GM21786 (cell line): ENCODE data around the gene ERP27.

Experiments
- ATAC-seq: cut with Tn5 transposase; IDR thresholded peaks from one replicate; pipeline ENCODE4 v1.9.1; 2021; ENCODE audit not compliant: unreplicated experiment

The ERP27 gene

GRCh38 chr12:14959916-14960496 lies 21.7 kb upstream of the ERP27 start:
- ATAC-seq = no peak

- no peak for ATAC-seq
Observed at GRCh38 chr12:14959463-14959862, 21.1 kb upstream of the ERP27 start.

GRCh38 chr12:14959126-14959440 lies 20.7 kb upstream of the ERP27 start:
- ATAC-seq = no peak

- ATAC-seq = no peak
Observed at GRCh38 chr12:14958361-14959125, 20.2 kb upstream of the ERP27 start.

GRCh38 chr12:14957551-14958168 lies 19.3 kb upstream of the ERP27 start:
- no peak for ATAC-seq

GRCh38 chr12:14956905-14957304 lies 18.6 kb upstream of the ERP27 start:
- ATAC-seq = no peak

- ATAC-seq = peak; percentile 38
Observed at GRCh38 chr12:14956024-14956891, 17.9 kb upstream of the ERP27 start.

- no peak for ATAC-seq
Observed at GRCh38 chr12:14954269-14954668, 15.9 kb upstream of the ERP27 start.

GRCh38 chr12:14953752-14954151 lies 15.4 kb upstream of the ERP27 start:
- no peak for ATAC-seq

- peak; percentile 44 for ATAC-seq
Observed at GRCh38 chr12:14952299-14952921, 14.1 kb upstream of the ERP27 start.

- no peak for ATAC-seq
Observed at GRCh38 chr12:14951851-14952250, 13.5 kb upstream of the ERP27 start.

- no peak for ATAC-seq
Observed at GRCh38 chr12:14950982-14951746, 12.8 kb upstream of the ERP27 start.

GRCh38 chr12:14950421-14950820 lies 12.1 kb upstream of the ERP27 start:
- ATAC-seq = no peak

GRCh38 chr12:14949631-14950030 lies 11.3 kb upstream of the ERP27 start:
- no peak for ATAC-seq

GRCh38 chr12:14948672-14949071 lies 10.3 kb upstream of the ERP27 start:
- ATAC-seq = peak; percentile 96

GRCh38 chr12:14946861-14947260 lies 8.5 kb upstream of the ERP27 start:
- no peak for ATAC-seq

GRCh38 chr12:14946162-14946561 lies 7.8 kb upstream of the ERP27 start:
- ATAC-seq = no peak

GRCh38 chr12:14942196-14942931 lies 4.0 kb upstream of the ERP27 start:
- no peak for ATAC-seq

GRCh38 chr12:14941369-14941768 lies 3.0 kb upstream of the ERP27 start:
- no peak for ATAC-seq

- no peak for ATAC-seq
Observed at GRCh38 chr12:14937689-14938088, 648 bp downstream of the ERP27 start.
